ENCODE results near the gene RPA3.

- TF ChIP-seq CTCF (IDR thresholded peaks at IDR 0.05) (no peak), POLR2A (IDR thresholded peaks at IDR 0.05) (no peak)
Measured at GRCh38 chr7:7607010-7607409, 111.4 kb downstream of the RPA3 start.

All from lower leg skin (tissue), 3 donors.